Lower leg skin (tissue), 4 donors: ENCODE measurements around the gene MAGEB16. TPM values are rescaled to one million over a fixed set of nuclear protein-coding genes. Genes with fewer than 3 reads are reported as not detected.

Source experiments
- DNase-seq, 2 donors: peaks; one replicate each; pipeline ENCODE4 v3.0.0-alpha.2; 2019; ENCODE audit warnings: low spot score in 2 of 2
- H3K4me3 ChIP-seq: fragments of 200-600 bp; sonication (generic); 2 replicates; pipeline ENCODE4 v1.5.1; 2017; ENCODE audit warnings: mild to moderate bottlenecking, low read depth; ENCODE audit not compliant: poor library complexity, severe bottlenecking
- POLR2A ChIP-seq, 2 donors: fragments of 450-650 bp; IDR thresholded peaks; one replicate each; pipeline ENCODE4 v1.6.1; 2016 to 2017; ENCODE audit warnings: antibody characterized with exemption in 2 of 2, mild to moderate bottlenecking in 1 of 2, moderate library complexity in 1 of 2
- WGBS, 2 donors: methylation state at CpG; one replicate each; pipeline ENCODE4 v1.1.5; 2018; 5-methylcytosine and 5-hydroxymethylcytosine counted together
- intact Hi-C: fragments of 100-400 bp; cut with DNase I; formaldehyde crosslinking; loops from one replicate; pipeline ENCODE4 v1.15.0; 2023; ENCODE audit warnings: low total_unique reads
- total RNA-seq, 4 donors: library from RNA; depleted of rRNA; stranded (reverse); fragments of >200 nt; gene quantifications; one replicate each; pipeline ENCODE4 v1.1.0, GENCODE V29; 2016
- TF ChIP-seq, protein P1 (sequence below), 3 donors: fragments of 450-650 bp; IDR thresholded peaks; one replicate each; pipeline ENCODE4 v1.5.1; 2016; ENCODE audit warnings: antibody characterized with exemption in 3 of 3, mild to moderate bottlenecking in 3 of 3, moderate library complexity in 2 of 3

The MAGEB16 gene
- total RNA-seq, 4 donors from 2014 or later = not detected

DNA sequence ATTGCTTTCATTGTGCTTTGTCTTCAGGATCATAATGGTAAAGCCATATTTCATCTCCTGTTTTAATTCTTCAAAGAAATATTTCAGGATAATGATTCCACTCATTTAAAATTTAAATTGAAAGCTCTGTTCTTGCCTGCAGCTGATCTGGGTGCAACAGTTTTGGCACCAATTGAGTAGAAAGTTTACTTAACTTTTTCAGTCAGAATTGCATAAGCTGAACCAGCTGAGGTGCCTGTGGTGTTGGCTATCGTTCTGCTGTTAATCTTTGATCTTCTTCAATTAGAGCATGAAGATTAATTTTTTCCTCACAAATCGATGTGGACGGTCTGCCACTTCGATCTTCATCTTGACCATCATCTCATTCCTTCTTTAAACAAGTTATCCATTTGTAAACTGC, 49.6 kb downstream of the MAGEB16 start:
- no peak overlapping the region for H3K4me3 ChIP-seq
- TF ChIP-seq, protein P1, sequence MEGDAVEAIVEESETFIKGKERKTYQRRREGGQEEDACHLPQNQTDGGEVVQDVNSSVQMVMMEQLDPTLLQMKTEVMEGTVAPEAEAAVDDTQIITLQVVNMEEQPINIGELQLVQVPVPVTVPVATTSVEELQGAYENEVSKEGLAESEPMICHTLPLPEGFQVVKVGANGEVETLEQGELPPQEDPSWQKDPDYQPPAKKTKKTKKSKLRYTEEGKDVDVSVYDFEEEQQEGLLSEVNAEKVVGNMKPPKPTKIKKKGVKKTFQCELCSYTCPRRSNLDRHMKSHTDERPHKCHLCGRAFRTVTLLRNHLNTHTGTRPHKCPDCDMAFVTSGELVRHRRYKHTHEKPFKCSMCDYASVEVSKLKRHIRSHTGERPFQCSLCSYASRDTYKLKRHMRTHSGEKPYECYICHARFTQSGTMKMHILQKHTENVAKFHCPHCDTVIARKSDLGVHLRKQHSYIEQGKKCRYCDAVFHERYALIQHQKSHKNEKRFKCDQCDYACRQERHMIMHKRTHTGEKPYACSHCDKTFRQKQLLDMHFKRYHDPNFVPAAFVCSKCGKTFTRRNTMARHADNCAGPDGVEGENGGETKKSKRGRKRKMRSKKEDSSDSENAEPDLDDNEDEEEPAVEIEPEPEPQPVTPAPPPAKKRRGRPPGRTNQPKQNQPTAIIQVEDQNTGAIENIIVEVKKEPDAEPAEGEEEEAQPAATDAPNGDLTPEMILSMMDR (IDR thresholded peaks at IDR 0.05) = no peak
- TF ChIP-seq POLR2A (IDR thresholded peaks at IDR 0.05) = no peak
- no peak for DNase-seq
- intact Hi-C loops = no loop called here
- WGBS, 2 donors = 46 to 53% methylated on average over 4 of the region's 4 CpGs

Other genes starting within 250 kb of the MAGEB16 start
- under 1 TPM in 1 of 4 donors, not detected in 3; 0.03 TPM for gene CFAP47, start 121.4 kb downstream of the MAGEB16 start, total RNA-seq